A673 (cell line): ENCODE results near the gene TTLL3. TPM values are rescaled to one million over a fixed set of nuclear protein-coding genes. Genes with fewer than 3 reads are reported as not detected.

Experiments
- BruUV-seq: library from RNA; stranded (reverse); fragments of 400-500 nt; replicated peaks from 2 replicates; lab custom pipeline; 2021; lab: Mats Ljungman, UMichigan
- CTCF ChIA-PET: fragments of 300-600 bp; sonication (Branson Sonifier 250); formaldehyde crosslinking; loops from one replicate; lab custom pipeline; 2022; ENCODE audit warnings: antibody characterized with exemption; lab: Charles Lee
- POLR2A ChIA-PET: fragments of 300-600 bp; sonication (Branson Sonifier 250); formaldehyde crosslinking; loops from one replicate; lab custom pipeline; 2022; ENCODE audit warnings: antibody characterized with exemption; ENCODE audit not compliant: low non-redundant PET; lab: Charles Lee
- DNase-seq: peaks from one replicate; pipeline ENCODE4 v3.0.0-alpha.2; 2015; ENCODE audit warnings: low spot score
- H3K27ac ChIP-seq: fragments of 200-600 bp; sonication (generic); 2 replicates; pipeline ENCODE4 v1.5.1; 2016; ENCODE audit warnings: mixed run types, low read depth, mild to moderate bottlenecking, mixed read lengths, antibody characterized with exemption, low read length; ENCODE audit not compliant: poor library complexity, severe bottlenecking
- H3K27me3 ChIP-seq: fragments of 200-600 bp; sonication (generic); replicated peaks from 2 replicates; pipeline ENCODE4 v1.6.1; 2017; ENCODE audit warnings: mixed run types, low read depth, mild to moderate bottlenecking, mixed read lengths, antibody characterized with exemption, low read length; ENCODE audit not compliant: insufficient read depth, poor library complexity
- H3K36me3 ChIP-seq: fragments of 200-600 bp; sonication (generic); 2 replicates; pipeline ENCODE4 v1.6.1; 2016; ENCODE audit warnings: mixed run types, mild to moderate bottlenecking, mixed read lengths, antibody characterized with exemption, low read length; ENCODE audit not compliant: insufficient read depth, poor library complexity, severe bottlenecking
- H3K4me1 ChIP-seq: fragments of 200-600 bp; sonication (generic); 2 replicates; pipeline ENCODE4 v1.6.1; 2017; ENCODE audit warnings: mixed run types, mild to moderate bottlenecking, mixed read lengths, antibody characterized with exemption, low read length; ENCODE audit not compliant: insufficient read depth, poor library complexity, severe bottlenecking
- H3K4me3 ChIP-seq: fragments of 200-600 bp; sonication (generic); 2 replicates; pipeline ENCODE4 v1.5.1; 2016; ENCODE audit warnings: low read depth, mixed run types, mild to moderate bottlenecking, mixed read lengths, low read length; ENCODE audit not compliant: poor library complexity, severe bottlenecking
- H3K9me3 ChIP-seq: fragments of 200-600 bp; sonication (generic); 2 replicates; pipeline ENCODE4 v1.6.1; 2016; ENCODE audit warnings: mixed run types, low read depth, mild to moderate bottlenecking, mixed read lengths, antibody characterized with exemption, low read length; ENCODE audit not compliant: poor library complexity, severe bottlenecking
- CTCF ChIP-seq: fragments of 300-800, 200-600 bp; sonication (generic); conservative IDR thresholded peaks from 2 replicates; pipeline ENCODE4 v1.5.1; 2017; ENCODE audit warnings: low read depth, mild to moderate bottlenecking, antibody characterized with exemption, low read length, moderate library complexity, mixed read lengths
- EZH2 ChIP-seq: fragments of 200-600 bp; sonication (generic); IDR thresholded peaks from 2 replicates; pipeline ENCODE4 v1.6.1; 2017; ENCODE audit warnings: borderline replicate concordance, low read depth, mild to moderate bottlenecking, mixed read lengths, antibody characterized with exemption, low read length; ENCODE audit not compliant: poor library complexity, severe bottlenecking
- intact Hi-C: fragments of 100-400 bp; cut with micrococcal nuclease; formaldehyde crosslinking; loops from one replicate; pipeline ENCODE4 v1.10.0; 2022; ENCODE audit not compliant: unreplicated experiment
- total RNA-seq: library from RNA; stranded (reverse); gene quantifications from 2 replicates; pipeline ENCODE4 v1.2.3, GENCODE V29; 2021

The TTLL3 gene
- total RNA-seq, 1 experiment from 2014 or later = 6.7 TPM

GRCh38 chr3:9786209-9786739 is 23.8 kb upstream of the TTLL3 start:
- no peak for DNase-seq
- Histone ChIP-seq H3K4me3 (no peak overlapping the region), H3K4me1 (peaks cover 4% of the 10 kb centered on the region), H3K27me3 (no peaks in the 10 kb centered on the region), H3K36me3 (peaks cover 41% of the 10 kb centered on the region), H3K27ac (no peak overlapping the region), H3K9me3 (no peaks in the 10 kb centered on the region)
- intact Hi-C loops = no loop called here
- TF ChIP-seq EZH2 = no peak
- no peak for TF ChIP-seq CTCF
- BruUV-seq = no TSS peak
- ChIA-PET POLR2A (no interaction called here), CTCF (no interaction called here)

DNA sequence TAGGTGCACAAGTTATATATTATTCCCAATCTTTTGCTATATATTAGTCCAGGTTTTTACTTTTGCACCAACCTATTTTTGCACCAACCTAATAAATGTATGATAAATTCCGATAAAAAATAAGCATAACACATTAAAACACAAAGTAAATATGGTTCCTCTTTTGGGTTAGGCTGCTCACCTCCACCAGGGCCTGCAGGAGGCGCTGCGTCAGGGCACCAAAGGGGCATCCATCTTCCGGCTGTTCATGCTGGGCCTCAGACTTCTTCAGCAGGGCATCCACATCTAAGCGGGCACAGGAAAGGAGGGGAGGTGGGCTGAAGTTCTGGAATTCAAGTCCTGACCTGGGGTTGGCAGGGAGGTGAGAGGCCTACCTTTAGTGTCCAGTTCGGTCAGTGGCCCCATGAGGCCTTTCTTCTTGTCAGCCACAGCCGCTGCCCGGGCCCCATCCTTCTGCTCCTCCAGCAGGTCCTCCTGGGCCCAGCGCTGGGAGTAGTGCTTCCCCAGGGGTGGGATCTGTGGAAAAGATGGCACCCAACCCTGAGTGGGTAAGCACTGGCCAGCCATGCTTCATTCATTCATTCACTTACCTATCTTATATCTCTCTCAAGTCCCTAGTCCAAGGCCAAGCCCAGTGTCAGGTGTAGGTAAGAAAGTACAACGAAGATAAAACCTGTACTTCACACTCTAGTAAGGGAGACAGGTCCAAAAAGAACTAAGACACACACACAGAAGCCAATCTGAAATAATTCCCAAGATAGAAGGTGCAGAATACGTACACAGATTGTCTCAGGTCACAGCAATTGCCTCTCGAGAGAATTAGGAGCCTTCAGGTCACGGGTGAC is 23.0 kb upstream of the TTLL3 start:
- H3K4me1 ChIP-seq = peaks cover 10% of the 10 kb centered on the region
- no peaks in the 10 kb centered on the region for H3K9me3 ChIP-seq
- POLR2A ChIA-PET = no interaction called here
- DNase-seq = no peak
- no peak overlapping the region for H3K4me3 ChIP-seq
- TF ChIP-seq CTCF = peak; percentile 64
- TF ChIP-seq EZH2 = no peak
- H3K27me3 ChIP-seq = no peaks in the 10 kb centered on the region
- H3K36me3 ChIP-seq = peaks cover 41% of the 10 kb centered on the region
- intact Hi-C loops = no loop called here
- CTCF ChIA-PET = no interaction called here
- no TSS peak for BruUV-seq
- H3K27ac ChIP-seq = no peak overlapping the region

- no peak for DNase-seq
- H3K36me3 ChIP-seq = peaks cover 41% of the 10 kb centered on the region
- no TSS peak for BruUV-seq
- H3K9me3 ChIP-seq = no peaks in the 10 kb centered on the region
- no peaks in the 10 kb centered on the region for H3K27me3 ChIP-seq
- peaks cover 10% of the 10 kb centered on the region for H3K4me1 ChIP-seq
- CTCF ChIA-PET = no interaction called here
- intact Hi-C loops = no loop called here
- no peak overlapping the region for H3K27ac ChIP-seq
- TF ChIP-seq CTCF = no peak
- TF ChIP-seq EZH2 = no peak
- H3K4me3 ChIP-seq = no peak overlapping the region
- POLR2A ChIA-PET = no interaction called here
These were observed 22.3 kb upstream of the TTLL3 start for GRCh38 chr3:9787714-9788113.
